MG63 (cell line): ENCODE data around the gene NR1H3. TPM values are rescaled to one million over a fixed set of nuclear protein-coding genes. Genes with fewer than 3 reads are reported as not detected.

Experiments used
- DNase-seq: peaks from one replicate; pipeline ENCODE4 v3.0.0-alpha.2; 2020
- H3K27me3 ChIP-seq: fragments of 250-450 bp; sonication (Bioruptor Pico); 2 replicates; pipeline ENCODE4 v1.5.1; 2020; ENCODE audit warnings: mild to moderate bottlenecking, moderate library complexity
- H3K36me3 ChIP-seq: fragments of 250-450 bp; sonication (Bioruptor Pico); 2 replicates; pipeline ENCODE4 v1.5.1; 2020; ENCODE audit warnings: mild to moderate bottlenecking, moderate library complexity
- H3K4me3 ChIP-seq: fragments of 250-450 bp; sonication (Bioruptor Pico); 2 replicates; pipeline ENCODE4 v1.5.1; 2020; ENCODE audit warnings: mild to moderate bottlenecking, moderate library complexity
- H3K9me3 ChIP-seq: fragments of 250-450 bp; sonication (Bioruptor Pico); 2 replicates; pipeline ENCODE4 v1.5.1; 2020; ENCODE audit warnings: mild to moderate bottlenecking, moderate library complexity
- total RNA-seq: library from RNA; depleted of rRNA; stranded (reverse); fragments of >200 nt; shearing (Covaris generic); gene quantifications from 2 replicates; pipeline ENCODE4 v1.2.3, GENCODE V29; 2014; ENCODE audit warnings: low replicate concordance

NR1H3 gene
- total RNA-seq, 1 experiment from 2014 or later, result 12.6 TPM

DNA sequence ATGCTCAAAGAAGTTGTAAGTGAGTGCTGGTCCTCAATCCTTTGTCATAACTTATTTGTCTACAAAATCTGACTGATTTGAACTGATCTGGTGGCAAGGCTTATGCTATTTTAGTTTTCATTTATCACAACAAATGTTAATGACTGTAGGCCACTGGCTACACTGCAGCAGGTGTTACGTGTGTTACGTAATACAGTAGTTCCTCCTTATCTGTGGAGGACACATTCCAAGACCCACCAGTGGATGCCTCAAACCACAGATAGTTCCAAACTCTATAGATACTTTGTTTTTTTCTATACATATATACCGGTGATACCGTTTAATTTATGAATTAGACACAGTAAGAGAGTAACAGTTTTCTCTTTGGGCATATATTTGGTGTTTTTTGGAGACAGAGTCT, 19.1 kb downstream of the NR1H3 start:
- Histone ChIP-seq H3K4me3 (no peak overlapping the region), H3K9me3 (no peaks in the 10 kb centered on the region), H3K36me3 (peaks cover 41% of the 10 kb centered on the region), H3K27me3 (no peaks in the 10 kb centered on the region)
- no peak for DNase-seq

DNA sequence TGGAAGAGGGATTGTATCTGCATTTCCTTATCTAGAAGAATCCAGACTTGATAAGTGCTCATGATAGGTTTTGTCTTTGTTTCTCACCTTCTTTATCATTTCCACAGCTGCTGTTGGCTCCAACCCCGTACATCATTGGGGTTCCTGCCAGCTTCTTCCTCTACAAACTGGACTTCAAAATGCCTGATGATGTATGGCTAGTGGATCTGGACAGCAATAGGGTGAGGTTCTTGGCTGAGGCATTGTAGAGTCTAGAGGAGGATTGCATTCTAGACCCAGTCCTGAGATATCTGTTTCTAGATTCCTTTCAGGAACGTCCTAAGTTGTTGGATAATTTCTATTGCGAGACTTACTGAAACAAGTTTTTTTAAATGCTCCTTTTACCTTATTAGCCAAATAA, 20.3 kb downstream of the NR1H3 start:
- DNase-seq, result no peak

DNA sequence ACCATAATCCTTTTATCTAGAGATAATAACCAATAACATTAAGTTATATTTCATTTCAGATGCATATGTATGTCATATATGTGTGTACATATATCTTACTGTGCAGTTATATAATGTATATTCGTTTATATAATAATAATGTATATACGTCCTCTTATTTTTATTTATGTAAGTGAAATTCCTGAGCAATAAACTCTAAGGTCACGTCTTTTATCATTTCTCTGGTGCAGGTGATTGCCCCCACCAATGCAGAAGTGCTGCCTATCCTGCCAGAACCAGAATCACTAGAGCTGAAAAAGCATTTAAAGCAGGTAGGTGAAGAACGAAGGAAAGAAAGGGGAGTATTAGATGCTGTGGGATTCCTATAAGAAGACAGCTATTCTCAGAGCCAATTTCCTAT, 21.0 kb downstream of the NR1H3 start:
- H3K27me3 ChIP-seq, result no peaks in the 10 kb centered on the region
- peaks cover 55% of the 10 kb centered on the region for H3K36me3 ChIP-seq
- no peak for DNase-seq
- no peak overlapping the region for H3K4me3 ChIP-seq
- H3K9me3 ChIP-seq, result no peaks in the 10 kb centered on the region

More for the DNA sequence above, 20.3 kb downstream of the NR1H3 start:
- H3K4me3 ChIP-seq, result no peak overlapping the region
- H3K36me3 ChIP-seq, result peaks cover 53% of the 10 kb centered on the region
- no peaks in the 10 kb centered on the region for H3K27me3 ChIP-seq
- H3K9me3 ChIP-seq, result no peaks in the 10 kb centered on the region

DNA sequence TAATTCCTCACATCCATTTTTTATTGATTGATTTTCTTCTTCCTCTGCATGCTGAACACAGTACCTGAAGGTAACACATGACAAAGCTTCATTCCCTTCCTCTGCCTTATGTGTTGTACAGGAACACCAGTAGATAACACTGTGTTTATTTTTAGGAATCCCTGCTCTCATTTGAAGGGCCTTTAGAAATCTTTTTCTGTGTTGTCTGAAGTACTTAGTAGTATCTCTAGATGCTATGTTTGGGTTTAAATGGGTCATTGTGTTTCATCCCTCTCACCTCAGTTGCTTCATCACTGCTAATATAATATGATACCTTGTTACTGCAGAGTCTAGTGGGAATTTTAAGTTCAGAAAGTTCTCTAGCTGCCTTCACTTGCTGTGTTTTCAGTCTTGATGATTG, 22.3 kb downstream of the NR1H3 start:
- no peak for DNase-seq
- Histone ChIP-seq H3K36me3 (peaks cover 65% of the 10 kb centered on the region), H3K9me3 (no peaks in the 10 kb centered on the region), H3K4me3 (no peak overlapping the region), H3K27me3 (no peaks in the 10 kb centered on the region)

DNA sequence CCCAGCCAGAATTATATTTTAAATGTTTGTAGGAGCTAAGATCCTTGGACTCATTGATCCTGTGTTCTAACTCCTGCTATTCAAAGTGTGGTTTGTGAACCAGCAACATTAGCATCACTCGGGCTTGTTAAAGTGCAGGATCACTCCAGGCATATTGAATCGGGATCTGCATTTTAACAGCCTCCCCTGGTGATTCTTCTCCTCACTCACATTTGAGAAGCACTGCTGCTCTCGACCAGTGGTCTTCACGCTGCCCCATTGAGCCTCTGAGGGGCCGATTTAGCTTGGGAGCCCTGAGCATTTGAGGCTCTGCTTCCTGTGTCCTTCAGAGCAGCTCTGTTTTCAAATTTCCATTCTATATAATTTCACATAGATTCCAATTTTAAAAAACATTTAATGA, 23.1 kb downstream of the NR1H3 start:
- Histone ChIP-seq H3K9me3 (no peaks in the 10 kb centered on the region), H3K36me3 (peaks cover 60% of the 10 kb centered on the region), H3K27me3 (no peaks in the 10 kb centered on the region), H3K4me3 (no peak overlapping the region)
- no peak for DNase-seq

DNA sequence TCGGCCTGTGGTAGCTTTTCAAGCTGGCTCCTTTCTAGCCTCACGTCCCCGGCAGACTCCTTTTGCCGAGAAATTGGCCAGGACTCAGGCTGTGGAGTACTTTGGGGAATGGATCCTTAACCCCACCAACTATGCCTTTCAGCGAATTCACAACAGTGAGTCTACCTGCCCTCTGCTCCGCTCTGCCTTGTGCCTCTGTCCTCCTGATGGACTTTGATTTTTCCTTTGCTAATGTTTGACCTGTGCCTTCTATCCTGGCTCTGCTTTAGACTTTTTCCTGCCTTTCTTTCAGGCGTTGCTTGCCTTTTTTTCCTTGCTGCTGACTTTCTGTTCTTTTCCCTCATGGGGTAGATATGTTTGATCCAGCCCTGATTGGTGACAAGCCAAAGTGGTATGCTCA, 24.7 kb downstream of the NR1H3 start:
- Histone ChIP-seq H3K36me3 (peaks cover 57% of the 10 kb centered on the region), H3K27me3 (no peaks in the 10 kb centered on the region), H3K4me3 (no peak overlapping the region), H3K9me3 (no peaks in the 10 kb centered on the region)
- DNase-seq, result no peak

DNA sequence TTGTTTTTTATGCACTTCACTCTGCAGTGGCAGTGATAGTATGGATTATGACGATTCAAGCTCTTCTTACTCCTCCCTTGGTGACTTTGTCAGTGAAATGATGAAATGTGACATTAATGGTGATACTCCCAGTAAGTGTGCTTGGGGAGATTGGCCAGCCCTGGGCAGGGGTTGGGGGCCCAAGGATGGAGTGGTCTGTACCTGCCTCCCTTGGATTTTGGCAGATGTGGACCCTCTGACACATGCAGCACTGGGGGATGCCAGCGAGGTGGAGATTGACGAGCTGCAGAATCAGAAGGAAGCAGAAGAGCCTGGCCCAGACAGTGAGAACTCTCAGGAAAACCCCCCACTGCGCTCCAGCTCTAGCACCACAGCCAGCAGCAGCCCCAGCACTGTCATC, 26.4 kb downstream of the NR1H3 start:
- Histone ChIP-seq H3K27me3 (no peaks in the 10 kb centered on the region), H3K36me3 (peaks cover 53% of the 10 kb centered on the region), H3K9me3 (no peaks in the 10 kb centered on the region), H3K4me3 (no peak overlapping the region)
- DNase-seq, result no peak

DNA sequence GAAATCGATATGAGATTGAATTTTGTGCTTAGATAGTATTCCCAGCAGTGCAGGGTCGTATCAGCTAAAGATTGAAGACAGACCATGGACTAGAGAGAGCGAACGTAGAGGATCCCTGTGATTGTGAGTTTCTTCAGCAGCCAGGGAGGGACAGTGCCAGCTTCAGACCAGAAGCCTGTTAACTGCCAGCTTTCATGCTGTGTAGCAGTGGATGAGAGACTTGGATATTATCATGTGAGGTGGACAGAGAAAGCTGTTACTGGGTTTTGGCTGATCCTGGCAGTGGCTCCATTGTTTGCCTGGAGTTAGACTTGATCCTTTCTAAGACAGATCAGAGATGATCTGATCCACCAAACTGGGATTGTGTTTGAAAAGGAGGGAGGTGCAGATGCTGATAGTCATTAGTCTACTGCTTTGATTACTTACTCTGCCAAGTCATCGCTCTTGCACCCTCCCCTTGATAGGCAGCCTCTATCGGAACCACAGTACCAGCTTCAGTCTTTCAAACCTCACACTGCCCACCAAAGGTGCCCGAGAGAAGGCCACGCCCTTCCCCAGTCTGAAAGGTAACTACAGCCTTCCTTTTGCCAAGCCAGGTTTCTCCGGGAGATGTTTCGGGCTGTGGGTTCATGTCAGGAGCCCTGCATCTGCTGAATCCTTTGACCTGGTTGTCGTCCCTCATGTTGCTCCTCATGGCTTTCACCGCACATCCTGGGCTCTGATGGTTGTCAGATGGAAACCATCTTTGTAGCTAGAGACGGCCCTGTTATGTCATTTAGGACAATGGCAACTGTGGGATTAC, 28.4 kb downstream of the NR1H3 start:
- Histone ChIP-seq H3K9me3 (no peaks in the 10 kb centered on the region), H3K4me3 (no peak overlapping the region), H3K27me3 (no peaks in the 10 kb centered on the region), H3K36me3 (peaks cover 47% of the 10 kb centered on the region)
- DNase-seq, result no peak

DNA sequence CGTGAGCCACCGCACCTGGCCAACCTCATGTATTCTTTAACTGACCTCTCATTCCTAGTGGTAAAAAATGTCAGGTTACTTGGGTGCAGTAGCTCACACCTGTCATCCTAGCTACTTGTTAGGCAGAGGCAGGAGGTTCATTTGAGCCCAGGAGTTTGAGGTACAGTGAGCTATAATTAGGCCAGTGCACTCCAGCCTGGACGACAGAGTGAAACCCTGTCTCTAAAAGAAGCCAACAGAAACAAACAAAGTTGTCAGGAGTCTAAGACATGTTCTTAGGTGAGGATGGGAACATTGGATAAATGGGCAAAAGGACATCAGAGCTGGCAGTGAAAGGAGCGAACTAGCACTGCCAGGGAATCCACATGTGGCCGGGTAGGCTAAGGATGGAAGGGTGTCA, 30.3 kb downstream of the NR1H3 start:
- no peak overlapping the region for H3K4me3 ChIP-seq
- no peaks in the 10 kb centered on the region for H3K27me3 ChIP-seq
- no peaks in the 10 kb centered on the region for H3K9me3 ChIP-seq
- peaks cover 43% of the 10 kb centered on the region for H3K36me3 ChIP-seq
- no peak for DNase-seq

DNA sequence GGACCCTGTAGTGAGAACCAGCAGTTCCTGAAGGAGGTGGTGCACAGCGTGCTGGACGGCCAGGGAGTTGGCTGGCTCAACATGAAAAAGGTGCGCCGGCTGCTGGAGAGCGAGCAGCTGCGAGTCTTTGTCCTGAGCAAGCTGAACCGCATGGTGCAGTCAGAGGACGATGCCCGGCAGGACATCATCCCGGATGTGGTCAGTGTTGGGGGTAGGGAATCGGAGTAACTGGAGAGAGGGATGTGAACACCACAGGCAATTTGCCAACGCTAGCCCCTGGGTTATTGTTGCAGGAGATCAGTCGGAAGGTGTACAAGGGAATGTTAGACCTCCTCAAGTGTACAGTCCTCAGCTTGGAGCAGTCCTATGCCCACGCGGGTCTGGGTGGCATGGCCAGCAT, 32.1 kb downstream of the NR1H3 start:
- H3K36me3 ChIP-seq, result peaks cover 36% of the 10 kb centered on the region
- no peaks in the 10 kb centered on the region for H3K27me3 ChIP-seq
- no peak overlapping the region for H3K4me3 ChIP-seq
- H3K9me3 ChIP-seq, result no peaks in the 10 kb centered on the region
- DNase-seq, result no peak

DNA sequence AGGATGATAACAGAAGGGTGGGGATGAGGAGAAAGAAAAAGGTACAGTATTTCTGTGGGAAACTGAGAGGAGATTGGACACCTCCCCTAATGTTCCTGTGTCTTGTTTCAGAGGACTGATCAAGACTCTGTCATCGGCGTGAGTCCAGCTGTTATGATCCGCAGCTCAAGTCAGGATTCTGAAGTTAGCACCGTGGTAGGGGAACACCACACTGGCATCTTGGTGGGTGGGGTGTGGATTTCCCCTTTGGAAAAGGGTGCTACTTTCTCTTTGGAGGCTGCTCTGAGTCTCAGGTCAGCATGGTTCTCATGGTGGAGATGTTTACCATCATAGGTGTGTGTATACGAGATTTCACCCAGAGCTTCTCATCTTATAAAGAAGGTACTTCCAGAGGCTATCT, 37.6 kb downstream of the NR1H3 start:
- Histone ChIP-seq H3K4me3 (no peak overlapping the region), H3K9me3 (peaks cover 14% of the 10 kb centered on the region), H3K27me3 (no peaks in the 10 kb centered on the region), H3K36me3 (peaks cover 48% of the 10 kb centered on the region)
- no peak for DNase-seq

DNA sequence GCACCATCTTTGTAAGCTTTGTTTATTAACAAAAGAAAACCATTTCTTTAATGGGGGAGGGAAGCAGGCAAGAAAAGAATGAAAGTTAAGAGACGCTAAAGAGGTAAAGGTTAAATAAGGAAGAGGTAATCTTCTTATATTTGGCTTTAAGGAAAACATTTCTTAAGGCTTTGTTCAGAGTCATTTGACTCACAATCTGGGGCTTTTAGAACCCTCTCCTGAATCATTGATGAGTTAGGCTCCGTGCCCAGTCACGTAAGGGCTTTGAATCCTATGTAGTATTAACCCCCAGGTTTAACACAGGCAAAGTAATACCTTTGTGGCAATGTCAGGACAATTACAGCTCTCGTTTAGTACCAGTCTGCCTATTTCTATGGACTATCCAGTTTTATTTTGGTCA, 38.2 kb downstream of the NR1H3 start:
- H3K36me3 ChIP-seq, result peaks cover 55% of the 10 kb centered on the region
- no peaks in the 10 kb centered on the region for H3K27me3 ChIP-seq
- DNase-seq, result no peak

DNA sequence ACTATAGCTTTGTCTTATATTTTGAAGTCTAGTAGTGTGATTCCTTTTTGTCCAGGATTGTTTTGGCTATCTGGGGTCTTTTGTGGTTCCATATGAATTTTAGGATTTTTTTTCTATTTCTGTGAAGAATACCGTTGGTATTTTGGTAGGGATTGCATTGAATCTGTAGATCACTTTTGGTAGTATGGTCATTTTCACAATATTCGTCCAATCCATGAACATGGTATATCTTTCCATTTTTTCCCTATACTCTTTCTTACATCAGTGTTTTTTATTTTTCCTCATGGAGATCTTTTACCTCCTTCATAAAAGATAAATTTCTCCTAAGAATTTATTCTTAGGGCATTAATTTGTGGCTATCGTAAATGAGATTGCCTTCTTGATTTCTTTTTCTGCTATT, 41.3 kb downstream of the NR1H3 start:
- DNase-seq, result no peak
- H3K27me3 ChIP-seq, result no peaks in the 10 kb centered on the region
- H3K4me3 ChIP-seq, result no peak overlapping the region
- peaks cover 67% of the 10 kb centered on the region for H3K36me3 ChIP-seq
- H3K9me3 ChIP-seq, result peaks cover 16% of the 10 kb centered on the region

More for the DNA sequence above, 38.2 kb downstream of the NR1H3 start:
- Histone ChIP-seq H3K4me3 (no peak overlapping the region), H3K9me3 (peaks cover 14% of the 10 kb centered on the region)

DNA sequence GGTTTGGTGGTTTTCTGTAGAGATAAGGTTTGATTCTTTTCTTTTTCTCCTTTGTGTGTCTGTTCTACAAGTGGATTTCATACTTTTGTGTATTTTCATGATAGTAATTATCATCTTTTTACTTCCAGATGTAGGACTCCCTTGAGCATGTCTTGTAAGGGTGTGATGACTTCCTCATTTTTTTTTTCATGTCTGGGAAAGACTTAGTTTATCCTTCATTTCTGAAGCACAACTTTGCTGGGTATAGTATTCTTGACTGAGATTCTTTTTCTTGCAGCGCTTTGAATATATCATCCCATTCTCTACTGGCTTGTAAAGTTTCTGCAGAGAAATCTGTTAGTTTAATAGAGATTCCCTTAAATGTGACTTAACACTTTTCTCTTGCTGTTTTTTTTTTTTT, 45.1 kb downstream of the NR1H3 start:
- peaks cover 16% of the 10 kb centered on the region for H3K9me3 ChIP-seq
- H3K27me3 ChIP-seq, result no peaks in the 10 kb centered on the region
- H3K4me3 ChIP-seq, result no peak overlapping the region
- no peak for DNase-seq
- peaks cover 53% of the 10 kb centered on the region for H3K36me3 ChIP-seq

DNA sequence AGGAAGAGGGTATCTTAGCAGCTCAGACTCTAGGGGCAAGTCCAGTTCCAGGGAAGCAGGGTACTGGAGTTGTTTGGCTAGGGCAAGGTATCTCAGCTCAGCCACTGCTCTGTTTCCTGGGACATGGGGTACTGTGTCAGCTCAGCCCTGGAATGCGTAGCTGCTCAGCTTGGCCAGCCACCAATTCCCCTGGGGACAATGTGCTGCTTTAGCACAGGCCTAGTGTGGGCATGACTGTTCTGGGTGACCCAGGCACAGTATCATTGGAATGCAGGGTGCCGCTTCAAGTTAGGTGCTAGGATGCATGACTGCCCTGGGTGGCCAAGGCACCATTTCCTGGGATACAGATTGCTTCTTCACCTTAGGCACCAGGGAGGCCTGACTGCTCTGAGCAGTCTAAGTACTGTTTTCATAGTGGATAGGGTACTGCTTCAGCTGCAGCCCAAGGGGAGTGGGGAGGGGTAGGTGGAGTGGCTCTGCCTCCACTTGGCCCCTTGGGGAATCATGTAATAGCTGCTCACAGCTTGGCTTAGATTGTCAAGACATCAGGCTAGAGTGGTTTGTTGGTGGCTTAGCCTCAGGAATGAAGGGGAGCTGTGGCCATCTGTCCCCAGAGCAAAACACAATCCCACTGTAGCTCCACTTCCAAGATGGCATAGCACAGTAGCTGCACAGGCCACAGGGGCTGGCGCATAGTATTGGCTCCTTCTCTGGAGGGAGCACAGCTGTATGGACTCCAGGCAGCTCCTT, 48.1 kb downstream of the NR1H3 start:
- no peak overlapping the region for H3K4me3 ChIP-seq
- peaks cover 51% of the 10 kb centered on the region for H3K36me3 ChIP-seq
- H3K9me3 ChIP-seq, result peaks cover 2% of the 10 kb centered on the region; the same call in 1 of the 2 replicates
- no peaks in the 10 kb centered on the region for H3K27me3 ChIP-seq
- DNase-seq, result no peak

DNA sequence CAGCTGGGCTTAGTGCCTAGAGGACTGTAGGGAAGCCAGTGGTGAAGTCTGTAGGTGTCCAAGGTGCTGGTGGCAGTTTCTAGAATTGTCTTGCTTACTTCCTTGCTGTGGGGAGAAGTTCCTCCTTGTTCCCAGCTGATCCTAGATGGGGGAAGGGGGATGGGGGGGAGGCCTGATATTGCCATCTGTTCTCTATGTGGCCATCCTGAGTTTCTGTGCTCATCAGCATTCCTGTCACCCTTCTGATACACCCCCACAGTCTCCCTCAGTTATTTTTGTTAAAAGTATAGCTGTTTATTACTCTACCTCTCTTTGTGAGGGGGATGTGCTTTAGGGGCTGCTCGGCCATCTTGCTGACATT, 48.7 kb downstream of the NR1H3 start:
- H3K36me3 ChIP-seq, result peaks cover 51% of the 10 kb centered on the region
- DNase-seq, result no peak
- H3K9me3 ChIP-seq, result peaks cover 2% of the 10 kb centered on the region; the same call in 1 of the 2 replicates
- H3K27me3 ChIP-seq, result no peaks in the 10 kb centered on the region
- H3K4me3 ChIP-seq, result no peak overlapping the region

DNA sequence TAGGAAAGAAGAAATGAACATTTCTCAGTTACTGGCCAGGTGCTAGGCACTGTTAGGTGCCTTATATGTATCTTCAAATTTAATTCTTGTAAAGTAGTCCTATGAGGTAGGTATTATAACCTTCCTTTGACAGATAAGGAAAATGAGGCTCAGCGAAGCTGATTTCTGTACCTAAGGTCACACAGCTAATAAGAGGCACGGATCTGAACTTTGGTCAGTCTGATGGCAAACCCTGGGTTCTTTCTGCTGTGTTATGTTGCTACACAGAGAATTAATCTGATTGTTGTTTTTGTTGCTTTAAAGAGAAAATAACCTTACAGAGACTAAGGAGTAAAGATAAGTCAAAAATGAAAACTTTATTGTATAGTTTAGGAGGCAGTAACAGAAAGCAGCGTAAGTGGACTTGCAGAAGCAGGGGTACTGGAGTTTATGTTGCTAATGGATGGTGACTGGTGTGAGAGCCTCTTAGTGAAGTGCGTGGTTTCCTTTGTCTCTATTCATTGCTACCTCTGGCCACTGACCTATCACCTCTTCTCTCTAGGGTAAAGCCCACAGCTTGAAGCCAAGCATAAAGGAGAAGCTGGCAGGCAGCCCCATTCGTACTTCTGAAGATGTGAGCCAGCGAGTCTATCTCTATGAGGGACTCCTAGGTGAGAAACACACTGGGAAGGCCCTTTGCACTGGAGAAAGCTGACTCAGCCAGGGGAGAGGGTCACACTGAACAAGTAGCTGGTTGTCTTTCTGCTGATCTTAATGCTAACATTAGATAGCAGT, 50.4 kb downstream of the NR1H3 start:
- Histone ChIP-seq H3K27me3 (no peaks in the 10 kb centered on the region), H3K9me3 (no peaks in the 10 kb centered on the region), H3K4me3 (no peak overlapping the region), H3K36me3 (peaks cover 43% of the 10 kb centered on the region)
- DNase-seq, result no peak
